Upper lobe of left lung (tissue), 6 donors: ENCODE data around the gene RNF144B. TPM values are rescaled to one million over a fixed set of nuclear protein-coding genes. Genes with fewer than 3 reads are reported as not detected.
A peak's percentile ranks its signal among the peaks of the same experiment; 100 is the strongest.
"Not testable (repeated sequence)": the region's sequence is repeated elsewhere in the genome, so short reads cannot be mapped to it uniquely, and the experiment has no call there.

Source experiments
- ATAC-seq, 2 donors: fragments of 200-7000 bp; cut with Tn5 transposase; one replicate each; pipeline ENCODE4 v1.9.1; 2022; ENCODE audit warnings: mild to moderate bottlenecking in 2 of 2, moderate library complexity in 2 of 2; ENCODE audit not compliant: low FRiP score in 2 of 2
- DNase-seq, 2 donors: peaks; one replicate each; pipeline ENCODE4 v3.0.0-alpha.2; 2019 to 2020
- H3K27ac ChIP-seq, 4 donors: fragments of 200-600 bp; sonication (generic); one replicate each; pipeline ENCODE4 v1.5.1; 2016 to 2019
- H3K27me3 ChIP-seq, 4 donors: fragments of 200-600 bp; sonication (generic); one replicate each; pipeline ENCODE4 v1.5.1; 2017 to 2019
- H3K36me3 ChIP-seq, 4 donors: fragments of 200-600 bp; sonication (generic); one replicate each; pipeline ENCODE4 v1.5.1; 2016 to 2019
- H3K4me1 ChIP-seq, 4 donors: fragments of 200-600 bp; sonication (generic); one replicate each; pipeline ENCODE4 v1.5.1; 2018 to 2019
- H3K4me3 ChIP-seq, 4 donors: fragments of 200-600 bp; sonication (generic); one replicate each; pipeline ENCODE4 v1.5.1; 2017 to 2019; ENCODE audit warnings: mild to moderate bottlenecking in 2 of 4, moderate library complexity in 1 of 4
- H3K9me3 ChIP-seq, 4 donors: fragments of 200-600 bp; sonication (generic); one replicate each; pipeline ENCODE4 v1.5.1; 2018 to 2019
- EP300 ChIP-seq, 4 donors: sonication (generic); formaldehyde crosslinking; IDR thresholded peaks; one replicate each; pipeline ENCODE4 v1.5.1; 2017; ENCODE audit warnings: antibody characterized with exemption in 4 of 4, control low read depth in 2 of 4
- POLR2A ChIP-seq, 4 donors: fragments of 450-650 bp; IDR thresholded peaks; one replicate each; pipeline ENCODE4 v1.5.1; 2016 to 2017; ENCODE audit warnings: antibody characterized with exemption in 4 of 4, mild to moderate bottlenecking in 2 of 4
- POLR2AphosphoS5 ChIP-seq, 2 donors: sonication (generic); formaldehyde crosslinking; IDR thresholded peaks; one replicate each; pipeline ENCODE4 v1.5.1; 2017; ENCODE audit warnings: antibody characterized with exemption in 2 of 2
- WGBS, 2 donors: methylation state at CpG; one replicate each; pipeline ENCODE4 v1.1.5; 2017 to 2018; 5-methylcytosine and 5-hydroxymethylcytosine counted together
- total RNA-seq, 6 donors: library from RNA; depleted of rRNA in 4 of 6; stranded (reverse); fragments of >200 nt in 4 of 6; gene quantifications; one replicate each; pipeline versions ENCODE4 v1.1.0 to v1.2.1, GENCODE V29; 2016 to 2021
- TF ChIP-seq, protein P1 (sequence below), 6 experiments: fragments of 450-650 bp in 4 of 6; fragments of 200-600 bp in 2 of 6; sonication (generic) in 2 of 6; IDR thresholded peaks; one replicate each; pipeline ENCODE4 v1.5.1; 2016 to 2019; ENCODE audit warnings: antibody characterized with exemption in 6 of 6
- donor health status: DM: no; HTN: no; CAD: no; lungs with moderate emphysema.
- donor health status: DM: no; HTN: yes; CAD: no; lungs with severe emphysema.

The RNF144B gene
- total RNA-seq, 6 donors from 2014 or later: 46.1 to 105 (median 55.8) TPM

GRCh38 chr6:18406955-18407749 is 20.0 kb downstream of the RNF144B start:
- no peak for TF ChIP-seq EP300 (IDR thresholded peaks at IDR 0.05)
- TF ChIP-seq, protein P1, sequence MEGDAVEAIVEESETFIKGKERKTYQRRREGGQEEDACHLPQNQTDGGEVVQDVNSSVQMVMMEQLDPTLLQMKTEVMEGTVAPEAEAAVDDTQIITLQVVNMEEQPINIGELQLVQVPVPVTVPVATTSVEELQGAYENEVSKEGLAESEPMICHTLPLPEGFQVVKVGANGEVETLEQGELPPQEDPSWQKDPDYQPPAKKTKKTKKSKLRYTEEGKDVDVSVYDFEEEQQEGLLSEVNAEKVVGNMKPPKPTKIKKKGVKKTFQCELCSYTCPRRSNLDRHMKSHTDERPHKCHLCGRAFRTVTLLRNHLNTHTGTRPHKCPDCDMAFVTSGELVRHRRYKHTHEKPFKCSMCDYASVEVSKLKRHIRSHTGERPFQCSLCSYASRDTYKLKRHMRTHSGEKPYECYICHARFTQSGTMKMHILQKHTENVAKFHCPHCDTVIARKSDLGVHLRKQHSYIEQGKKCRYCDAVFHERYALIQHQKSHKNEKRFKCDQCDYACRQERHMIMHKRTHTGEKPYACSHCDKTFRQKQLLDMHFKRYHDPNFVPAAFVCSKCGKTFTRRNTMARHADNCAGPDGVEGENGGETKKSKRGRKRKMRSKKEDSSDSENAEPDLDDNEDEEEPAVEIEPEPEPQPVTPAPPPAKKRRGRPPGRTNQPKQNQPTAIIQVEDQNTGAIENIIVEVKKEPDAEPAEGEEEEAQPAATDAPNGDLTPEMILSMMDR (IDR thresholded peaks at IDR 0.05): no peak
- TF ChIP-seq POLR2A (IDR thresholded peaks at IDR 0.05): no peak
- TF ChIP-seq POLR2AphosphoS5 (IDR thresholded peaks at IDR 0.05): no peak
- Histone ChIP-seq H3K27ac (peak overlapping the region in 1 of 4 donors; percentile 4), H3K9me3 (no peaks in the 10 kb centered on the region), H3K4me3 (no peak overlapping the region), H3K4me1 (peaks cover 14 to 29% (median 25%) of the 10 kb centered on the region in 4 donors), H3K36me3 (peaks cover 0 to 33% (median under 1%) of the 10 kb centered on the region in 4 donors), H3K27me3 (no peaks in the 10 kb centered on the region)
- WGBS, 2 donors: 86 to 94% methylated on average over 4 of the region's 4 CpGs
- ATAC-seq (no peak), DNase-seq (no peak)

- 83 to 90% methylated on average over 10 to 11 of the region's 11 CpGs for WGBS, 2 donors
- ATAC-seq, H3K4me3 ChIP-seq, H3K27me3 ChIP-seq, H3K9me3 ChIP-seq, DNase-seq: not testable (repeated sequence)
- peak overlapping the region in 1 of 4 donors; percentile 31 for H3K27ac ChIP-seq
- H3K4me1 ChIP-seq: peaks cover 12 to 28% (median 22%) of the 10 kb centered on the region in 4 donors
- H3K36me3 ChIP-seq: peaks cover 0 to 17% (median 0%) of the 10 kb centered on the region in 4 donors
These were observed 22.5 kb downstream of the RNF144B start for GRCh38 chr6:18409602-18410001.

- H3K4me1 ChIP-seq: peaks cover 16 to 28% (median 20%) of the 10 kb centered on the region in 4 donors
- TF ChIP-seq EP300 (IDR thresholded peaks at IDR 0.05) (no peak), POLR2AphosphoS5 (IDR thresholded peaks at IDR 0.05) (peak in 1 of 2 donors; percentile 10)
- no peak for DNase-seq
These were observed 23.3 kb downstream of the RNF144B start for GRCh38 chr6:18410412-18410811.

DNA sequence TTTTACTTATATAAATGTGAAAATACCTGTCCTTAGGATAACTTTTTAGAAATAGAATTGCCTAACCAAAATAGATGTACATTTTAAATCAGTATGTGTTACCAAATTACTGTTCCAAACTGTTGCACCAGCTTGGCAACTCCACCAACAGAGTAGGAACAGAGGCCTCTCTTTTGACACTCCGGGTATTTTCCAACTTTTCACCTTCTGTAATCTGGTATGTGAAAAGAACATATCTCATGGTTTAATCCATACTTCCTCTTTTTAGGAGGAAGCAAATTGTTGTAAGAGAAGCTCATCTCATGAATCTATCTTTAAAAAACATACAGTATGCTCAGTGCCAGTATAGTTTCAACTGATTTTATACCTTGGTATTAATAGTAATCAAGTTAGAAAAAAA is 24.9 kb downstream of the RNF144B start:
- H3K4me1 ChIP-seq: peaks cover 17 to 33% (median 20%) of the 10 kb centered on the region in 4 donors
- no peaks in the 10 kb centered on the region for H3K27me3 ChIP-seq
- ATAC-seq: peak in 1 of 2 donors; percentile 67
- no peak for DNase-seq
- 39 to 40% methylated on average over 1 of the region's 1 CpG for whole genome bisulfite sequencing, 2 donors
- no peak overlapping the region for H3K4me3 ChIP-seq
- H3K9me3 ChIP-seq: no peaks in the 10 kb centered on the region
- no peak for TF ChIP-seq POLR2A (IDR thresholded peaks at IDR 0.05)
- no peak for TF ChIP-seq POLR2AphosphoS5 (IDR thresholded peaks at IDR 0.05)
- TF ChIP-seq EP300 (IDR thresholded peaks at IDR 0.05): no peak
- TF ChIP-seq, protein P1 (IDR thresholded peaks at IDR 0.05): no peak
- peak overlapping the region; percentile 16 to 56 (median 30) for H3K27ac ChIP-seq
- peaks cover 0 to 13% (median 0%) of the 10 kb centered on the region in 4 donors for H3K36me3 ChIP-seq

More at GRCh38 chr6:18410412-18410811, 23.3 kb downstream of the RNF144B start:
- Histone ChIP-seq H3K27me3 (no peaks in the 10 kb centered on the region), H3K27ac (peak overlapping the region in 2 of 4 donors; percentile 28 to 31), H3K9me3 (no peaks in the 10 kb centered on the region), H3K36me3 (peaks cover 0 to 20% (median 0%) of the 10 kb centered on the region in 4 donors), H3K4me3 (no peak overlapping the region)
- no peak for ATAC-seq
- 63 to 73% methylated on average over 3 of the region's 3 CpGs for WGBS, 2 donors

GRCh38 chr6:18412644-18413043 is 25.5 kb downstream of the RNF144B start:
- WGBS, 2 donors: 84 to 86% methylated on average over 1 of the region's 1 CpG
- DNase-seq: no peak
- ATAC-seq: no peak
- Histone ChIP-seq H3K4me1 (peaks cover 17 to 33% (median 20%) of the 10 kb centered on the region in 4 donors), H3K27ac (peak overlapping the region; percentile 2 to 49 (median 23)), H3K4me3 (no peak overlapping the region), H3K27me3 (no peaks in the 10 kb centered on the region), H3K9me3 (no peaks in the 10 kb centered on the region), H3K36me3 (peaks cover 0 to 17% (median 0%) of the 10 kb centered on the region in 4 donors)
- TF ChIP-seq EP300 (IDR thresholded peaks at IDR 0.05): no peak
- TF ChIP-seq POLR2AphosphoS5 (IDR thresholded peaks at IDR 0.05): no peak

DNA sequence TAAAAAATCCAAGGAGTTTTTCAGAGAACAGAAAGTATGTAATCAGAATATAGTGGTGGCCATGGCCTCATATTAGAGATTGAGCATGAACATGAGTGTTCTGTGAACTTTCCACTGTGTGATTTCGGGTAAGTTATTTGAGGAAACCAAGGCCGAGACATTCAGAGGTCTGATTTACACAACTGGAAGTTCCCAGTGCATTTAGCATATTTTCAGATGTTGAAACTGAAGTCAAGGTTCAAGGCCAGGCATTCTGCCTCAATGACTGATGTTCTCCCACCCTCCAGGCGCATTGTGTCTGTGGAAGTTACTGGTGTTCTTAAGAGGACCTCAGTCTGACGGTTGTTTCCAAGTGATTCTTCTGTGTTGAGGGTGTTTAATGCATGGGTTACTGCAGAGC is 26.2 kb downstream of the RNF144B start:
- DNase-seq (no peak), ATAC-seq (peak in 1 of 2 donors; percentile 63)
- WGBS, 2 donors: 67 to 80% methylated on average over 4 of the region's 4 CpGs
- no peak overlapping the region for H3K4me3 ChIP-seq
- H3K36me3 ChIP-seq: peaks cover 0 to 17% (median 0%) of the 10 kb centered on the region in 4 donors
- H3K27me3 ChIP-seq: no peaks in the 10 kb centered on the region
- H3K4me1 ChIP-seq: peaks cover 17 to 33% (median 20%) of the 10 kb centered on the region in 4 donors
- TF ChIP-seq POLR2A (IDR thresholded peaks at IDR 0.05) (peak in 1 of 4 donors; percentile 19), EP300 (IDR thresholded peaks at IDR 0.05) (peak in 1 of 4 donors; percentile 23)
- TF ChIP-seq, protein P1 (IDR thresholded peaks at IDR 0.05): no peak
- peak overlapping the region in 3 of 4 donors; percentile 13 to 49 (median 42) for H3K27ac ChIP-seq
- H3K9me3 ChIP-seq: no peaks in the 10 kb centered on the region
